Endothelial cell of umbilical vein (primary cell): ENCODE measurements around the gene VAV2. TPM values are rescaled to one million over a fixed set of nuclear protein-coding genes. Genes with fewer than 3 reads are reported as not detected.

Experiments
- BruUV-seq: library from RNA; stranded (reverse); fragments of 400-500 nt; replicated peaks from 2 replicates; lab custom pipeline; 2021; lab: Mats Ljungman, UMichigan
- CTCF ChIA-PET: fragments of 300-600, 350-600 bp; sonication (Branson Sonifier 250); formaldehyde crosslinking; loops from one replicate; lab custom pipeline; 2021; ENCODE audit warnings: antibody characterized with exemption, inconsistent platforms; lab: Charles Lee
- POLR2A ChIA-PET: fragments of 300-600, 350-600 bp; sonication (Branson Sonifier 250); formaldehyde crosslinking; loops from one replicate; lab custom pipeline; 2021; ENCODE audit warnings: antibody characterized with exemption, inconsistent platforms; lab: Charles Lee
- DNase-seq: peaks from one replicate; pipeline ENCODE4 v3.0.0-alpha.2; 2011; ENCODE audit warnings: low read depth, low spot score
- FAIRE-seq: peaks from 2 replicates; lab custom pipeline; 2011; peaks lifted over from hg19 to GRCh38; lab: Jason Lieb, UNC
- H2AFZ ChIP-seq: 2 replicates; pipeline ENCODE4 v1.6.0; 2012; ENCODE audit warnings: low read depth, low read length, control low read depth, inconsistent platforms
- H3K27ac ChIP-seq: 2 replicates; pipeline ENCODE4 v1.5.1; 2011; ENCODE audit warnings: low read depth, mild to moderate bottlenecking, control low read depth, low read length, moderate library complexity; ENCODE audit not compliant: insufficient read depth
- H3K27me3 ChIP-seq, 2 experiments: 2 replicates each; pipeline versions ENCODE4 v1.6.0 to v1.6.1; 2011; ENCODE audit warnings: low read length in 2 of 2, mixed read lengths in 1 of 2; ENCODE audit not compliant: control insufficient read depth in 2 of 2, insufficient read depth in 2 of 2
- H3K36me3 ChIP-seq, 2 experiments: 2 replicates in 1 of 2; 3 replicates in 1 of 2; pipeline ENCODE4 v1.5.1; 2011; ENCODE audit warnings: low read length in 2 of 2, mild to moderate bottlenecking in 1 of 2, moderate library complexity in 1 of 2; ENCODE audit not compliant: control insufficient read depth in 2 of 2, insufficient read depth in 2 of 2; ENCODE audit errors: extremely low read depth in 1 of 2
- H3K4me1 ChIP-seq: 3 replicates; pipeline ENCODE4 v1.5.1; 2011; ENCODE audit warnings: mild to moderate bottlenecking, low read length; ENCODE audit not compliant: control insufficient read depth, insufficient read depth; ENCODE audit errors: extremely low read depth
- H3K4me2 ChIP-seq: 2 replicates; pipeline ENCODE4 v1.6.1; 2011; ENCODE audit warnings: low read length, control low read depth, mixed read lengths; ENCODE audit not compliant: insufficient read depth
- H3K4me3 ChIP-seq, 3 experiments: fragments of 200-600 bp in 1 of 3; sonication (generic), shearing (Covaris generic) in 1 of 3; replicated peaks in 1 of 3; 2 replicates each; pipeline ENCODE4 v1.5.1; 2011 to 2016; ENCODE audit warnings: control low read depth in 3 of 3, low read length in 3 of 3, mild to moderate bottlenecking in 2 of 3, inconsistent platforms in 1 of 3, low read depth in 1 of 3, moderate library complexity in 1 of 3; ENCODE audit not compliant: insufficient read depth in 1 of 3
- H3K79me2 ChIP-seq: 2 replicates; pipeline ENCODE4 v1.6.0; 2012; ENCODE audit warnings: low read length, inconsistent platforms; ENCODE audit not compliant: control insufficient read depth, insufficient read depth
- H3K9ac ChIP-seq: replicated peaks from 2 replicates; pipeline ENCODE3; 2011; ENCODE audit warnings: low read length, control low read depth; ENCODE audit not compliant: insufficient read depth; ENCODE audit errors: extremely low read depth
- H3K9me1 ChIP-seq: replicated peaks from 3 replicates; pipeline ENCODE4 v1.6.0; 2011; ENCODE audit warnings: mild to moderate bottlenecking, low read length; ENCODE audit not compliant: control insufficient read depth, insufficient read depth; ENCODE audit errors: extremely low read depth
- H3K9me3 ChIP-seq: replicated peaks from 2 replicates; pipeline ENCODE4 v1.5.1; 2012; ENCODE audit warnings: low read length, inconsistent platforms; ENCODE audit not compliant: control insufficient read depth, insufficient read depth
- H4K20me1 ChIP-seq: replicated peaks from 2 replicates; pipeline ENCODE3; 2011; ENCODE audit warnings: mild to moderate bottlenecking, low read length; ENCODE audit not compliant: control insufficient read depth, insufficient read depth; ENCODE audit errors: extremely low read depth
- CTCF ChIP-seq, 2 donors: IDR thresholded peaks; 1 replicate in 1 of 2; 2 replicates in 1 of 2; pipeline ENCODE4 v1.5.1; 2011; ENCODE audit warnings: low read length in 2 of 2, mild to moderate bottlenecking in 2 of 2, moderate library complexity in 2 of 2, control low read depth in 1 of 2, inconsistent platforms in 1 of 2, low read depth in 1 of 2; ENCODE audit not compliant: insufficient read depth in 1 of 2; ENCODE audit errors: extremely low read depth in 1 of 2
- GATA2 ChIP-seq: IDR thresholded peaks from 2 replicates; pipeline ENCODE4 v1.7.0; 2011; ENCODE audit warnings: low read depth, mild to moderate bottlenecking, moderate library complexity, mixed read lengths, low read length; ENCODE audit not compliant: insufficient read length, insufficient read depth
- JUN ChIP-seq: IDR thresholded peaks from 2 replicates; pipeline ENCODE4 v1.6.1; 2011; ENCODE audit warnings: borderline replicate concordance, low read depth; ENCODE audit not compliant: insufficient read length, insufficient read depth
- MAX ChIP-seq: IDR thresholded peaks from 2 replicates; pipeline ENCODE4 v1.6.1; 2011; ENCODE audit not compliant: insufficient read depth, insufficient read length
- MYC ChIP-seq: IDR thresholded peaks from one replicate; pipeline ENCODE4 v1.6.1; 2011; ENCODE audit warnings: mild to moderate bottlenecking, low read depth, low read length
- POLR2AphosphoS5 ChIP-seq: IDR thresholded peaks from 2 replicates; pipeline ENCODE4 v1.6.1; 2012; ENCODE audit warnings: low read depth, mild to moderate bottlenecking, control low read depth, low read length, moderate library complexity; ENCODE audit not compliant: insufficient read depth
- dilution Hi-C: fragments of 300-500 bp; cut with MboI; formaldehyde crosslinking; loops from one replicate; pipeline ENCODE4 v1.15.0; 2019; ENCODE audit warnings: low sequenced_read_pairs; ENCODE audit not compliant: extremely low pct_ligation_motif_present
- intact Hi-C: fragments of 100-400 bp; cut with micrococcal nuclease; formaldehyde crosslinking; loops from one replicate; pipeline ENCODE4 v1.10.0; 2022
- polyA plus RNA-seq, 4 experiments: library from polyadenylated mRNA; depleted of rRNA in 3 of 4; stranded (reverse) in 3 of 4; unstranded in 1 of 4; fragments of >200 nt; gene quantifications; 2 replicates each; pipeline versions ENCODE4 v1.2.1 to v1.2.3, GENCODE V29; 2011 to 2012; ENCODE audit warnings: missing spikeins in 1 of 4
- total RNA-seq: library from RNA; stranded (reverse); gene quantifications from 2 replicates; pipeline ENCODE4 v1.2.3, GENCODE V29; 2021

VAV2 gene
- total and polyA plus RNA-seq, 2 donors (not counting 3 experiments of a cell fraction or from before 2014, with no cell fraction given) = 10.6 to 30.6 TPM

- Histone ChIP-seq H3K4me2 (no peak overlapping the region), H4K20me1 (no peaks in the 10 kb centered on the region), H3K79me2 (no peaks in the 10 kb centered on the region), H3K4me3 (no peak overlapping the region), H2AFZ (no peak overlapping the region), H3K27ac (no peak overlapping the region), H3K9ac (no peak overlapping the region), H3K36me3 (no peaks in the 10 kb centered on the region), H3K9me3 (no peaks in the 10 kb centered on the region), H3K27me3 (no peaks in the 10 kb centered on the region), H3K9me1 (no peaks in the 10 kb centered on the region), H3K4me1 (no peaks in the 10 kb centered on the region)
- DNase-seq = no peak
- no peak for FAIRE-seq
- intact Hi-C loops = no loop called here
- POLR2A ChIA-PET = no interaction called here
- CTCF ChIA-PET = interaction anchor here (1.1 kb wide), 1 partner anchor 30 kb away, joined by 3 read pairs; no protein-coding TSS in a partner anchor
- TF ChIP-seq POLR2AphosphoS5 (no peak), MYC (no peak), MAX (no peak), CTCF (IDR thresholded peaks at IDR 0.05; ENCODE audit: extremely low read depth in 1 of 2, insufficient read depth in 1 of 2, low read depth in 1 of 2, low read length in 2 of 2) (no peak), JUN (no peak), GATA2 (no peak)
- dilution Hi-C loops = no loop called here
- BruUV-seq = no TSS peak
These were observed 279.7 kb downstream of the VAV2 start for GRCh38 chr9:133712221-133713100.

Other genes starting within 250 kb of the VAV2 start
- 15.4 and 18.2 TPM in 2 replicates for gene BRD3OS, start 33.2 kb upstream of the VAV2 start, total RNA-seq
- 10.6 and 11.9 TPM in 2 replicates for gene BRD3OS, start 33.2 kb upstream of the VAV2 start, polyA plus RNA-seq
- gene BRD3, start 75.7 kb upstream of the VAV2 start, total RNA-seq = 47.1 and 54.1 TPM in 2 replicates
- 10.5 and 13.7 TPM in 2 replicates for gene BRD3, start 75.7 kb upstream of the VAV2 start, polyA plus RNA-seq
- gene WDR5, start 143.8 kb upstream of the VAV2 start, total RNA-seq = 42.4 and 42.5 TPM in 2 replicates
- 30.8 and 32.1 TPM in 2 replicates for gene WDR5, start 143.8 kb upstream of the VAV2 start, polyA plus RNA-seq
- 116 and 164 TPM in 2 replicates for gene RNU6ATAC, start 172.2 kb upstream of the VAV2 start, total RNA-seq
- not detected in 2 replicates for gene RNU6ATAC, start 172.2 kb upstream of the VAV2 start, polyA plus RNA-seq